ENCODE measurements around the gene ZFHX3.

ZFHX3 gene

DNA sequence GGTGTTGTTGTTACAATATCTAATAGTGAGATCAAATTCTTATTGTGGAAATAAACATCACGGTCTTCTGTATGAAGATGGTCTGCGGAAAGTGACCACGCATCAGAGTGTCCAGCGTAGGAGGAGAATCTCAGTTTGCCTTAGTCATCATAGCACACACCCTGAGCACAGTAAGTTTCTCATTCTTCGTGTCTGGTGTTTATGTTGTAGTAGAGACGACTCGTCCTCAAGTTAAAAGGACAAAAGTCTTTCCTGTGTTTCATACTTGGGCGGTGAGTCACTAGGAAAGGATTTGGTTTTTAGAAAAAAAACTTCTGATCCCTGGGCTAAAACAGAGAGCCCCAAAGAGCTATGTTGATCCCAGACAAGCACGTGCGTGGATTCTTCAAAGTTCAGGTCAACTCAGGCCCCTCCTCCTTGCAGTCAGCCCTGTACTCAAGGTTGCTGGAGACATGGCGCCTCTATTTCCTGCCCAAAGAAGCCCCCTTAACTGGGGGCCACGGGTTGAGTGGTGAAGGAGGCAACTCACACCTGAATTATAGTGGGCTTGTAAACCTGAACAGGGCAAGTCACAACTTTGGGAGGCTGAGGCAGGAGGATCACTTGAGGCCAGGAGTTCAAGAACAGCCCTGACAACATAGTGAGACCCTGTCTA is 170.4 kb downstream of the ZFHX3 start:
- Histone ChIP-seq H3K27me3 (no peaks in the 10 kb centered on the region), H4K20me1 (peaks cover 0 to 68% (median 0%) of the 10 kb centered on the region in 11 experiments; a peak in 4 of 22 replicates), H3K36me3 (peaks cover 0 to 62% (median 0%) of the 10 kb centered on the region in 11 experiments; a peak in 5 of 22 replicates), H3K27ac (peak overlapping the region in 10 of 11 experiments; percentile 16 to 75 (median 62); a peak in 19 of 22 replicates), H3K4me3 (0 out of 20 replicates have a peak overlapping the region, but pooled peaks of 1 of the 10 experiments have one; percentile 3), H3K4me2 (peak overlapping the region; percentile 72 to 92 (median 82)), H3K9me3 (replicated peaks in 1 of 11) (peaks cover 0 to 18% (median 0%) of the 10 kb centered on the region in 11 experiments; a peak in 6 of 22 replicates), H3K9ac (peak overlapping the region in 8 of 11 experiments; percentile 2 to 55 (median 24); a peak in 9 of 22 replicates), H3K4me1 (peaks cover 49 to 60% (median 57%) of the 10 kb centered on the region in 10 experiments)
- no peak for TF ChIP-seq Cebpa-rat (IDR thresholded peaks at IDR 0.05)

DNA sequence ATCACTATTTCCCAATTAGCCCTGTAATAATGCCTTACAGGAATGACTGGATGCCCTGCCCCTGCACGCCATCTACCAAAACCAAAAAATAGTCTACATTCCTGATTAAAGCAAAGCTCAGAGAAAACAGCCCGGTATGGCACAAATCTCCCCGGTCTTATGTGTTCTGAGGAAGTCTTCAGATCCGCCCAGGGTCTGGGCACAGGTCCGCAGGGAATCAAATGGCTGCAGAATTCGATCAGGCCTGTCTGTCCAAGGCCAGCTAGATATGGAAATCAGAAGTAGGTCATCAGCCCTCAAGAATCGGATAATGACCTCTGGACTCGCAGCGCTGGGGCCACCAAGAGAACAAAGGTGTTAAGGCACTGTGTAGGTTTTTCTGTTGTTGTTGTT is 171.0 kb downstream of the ZFHX3 start:
- TF ChIP-seq Cebpa-rat (IDR thresholded peaks at IDR 0.05) = no peak
- Histone ChIP-seq H3K27ac (peak overlapping the region in 10 of 11 experiments; percentile 16 to 75 (median 62); a peak in 19 of 22 replicates), H3K36me3 (peaks cover 0 to 60% (median 0%) of the 10 kb centered on the region in 11 experiments; a peak in 5 of 22 replicates), H3K4me2 (peak overlapping the region; percentile 72 to 92 (median 82)), H4K20me1 (peaks cover 0 to 63% (median 0%) of the 10 kb centered on the region in 11 experiments; a peak in 4 of 22 replicates), H3K4me3 (peak overlapping the region in 1 of 10 experiments; percentile 3; a peak in 2 of 20 replicates), H3K9ac (peak overlapping the region in 6 of 11 experiments; percentile 2 to 35 (median 29); a peak in 7 of 22 replicates), H3K4me1 (peaks cover 49 to 59% (median 56%) of the 10 kb centered on the region in 10 experiments), H3K27me3 (no peaks in the 10 kb centered on the region), H3K9me3 (replicated peaks in 1 of 11) (peaks cover 0 to 20% (median 0%) of the 10 kb centered on the region in 11 experiments; a peak in 6 of 22 replicates)

DNA sequence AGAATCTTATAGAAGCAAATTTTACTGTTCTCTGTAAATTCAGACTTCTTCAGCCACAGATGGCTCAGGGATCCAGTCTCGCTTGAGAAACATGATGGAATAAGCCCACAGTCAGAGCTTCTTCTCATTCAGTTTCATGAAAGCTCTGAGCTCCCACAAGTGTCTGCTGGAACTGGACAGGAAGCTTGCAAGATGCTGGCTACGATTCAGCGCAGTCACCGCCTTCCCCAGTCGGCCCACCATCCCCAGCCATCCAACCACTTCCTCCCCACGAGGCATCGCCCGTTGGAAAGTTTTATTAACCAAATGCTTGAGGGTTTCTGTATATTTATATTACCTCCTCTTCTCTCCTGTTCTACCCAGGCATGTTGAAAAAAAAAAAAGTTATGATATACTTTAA is 171.7 kb downstream of the ZFHX3 start:
- H3K4me3 ChIP-seq = 0 out of 20 replicates have a peak overlapping the region, but pooled peaks of 1 of the 10 experiments have one; percentile 4
- H3K4me2 ChIP-seq = peak overlapping the region; percentile 72 to 92 (median 82)
- peaks cover 0 to 55% (median 0%) of the 10 kb centered on the region in 11 experiments; a peak in 3 of 22 replicates for H4K20me1 ChIP-seq
- peak overlapping the region in 10 of 11 experiments; percentile 16 to 75 (median 62); a peak in 18 of 22 replicates for H3K27ac ChIP-seq
- no peaks in the 10 kb centered on the region for H3K27me3 ChIP-seq
- H3K36me3 ChIP-seq = peaks cover 0 to 56% (median 0%) of the 10 kb centered on the region in 11 experiments; a peak in 5 of 22 replicates
- H3K9me3 ChIP-seq (replicated peaks in 1 of 11) = peaks cover 0 to 20% (median 0%) of the 10 kb centered on the region in 11 experiments; a peak in 6 of 22 replicates
- no peak for TF ChIP-seq Cebpa-rat (IDR thresholded peaks at IDR 0.05)
- peak overlapping the region in 7 of 11 experiments; percentile 17 to 40 (median 29); a peak in 9 of 22 replicates for H3K9ac ChIP-seq
- H3K4me1 ChIP-seq = peaks cover 41 to 55% (median 49%) of the 10 kb centered on the region in 10 experiments

DNA sequence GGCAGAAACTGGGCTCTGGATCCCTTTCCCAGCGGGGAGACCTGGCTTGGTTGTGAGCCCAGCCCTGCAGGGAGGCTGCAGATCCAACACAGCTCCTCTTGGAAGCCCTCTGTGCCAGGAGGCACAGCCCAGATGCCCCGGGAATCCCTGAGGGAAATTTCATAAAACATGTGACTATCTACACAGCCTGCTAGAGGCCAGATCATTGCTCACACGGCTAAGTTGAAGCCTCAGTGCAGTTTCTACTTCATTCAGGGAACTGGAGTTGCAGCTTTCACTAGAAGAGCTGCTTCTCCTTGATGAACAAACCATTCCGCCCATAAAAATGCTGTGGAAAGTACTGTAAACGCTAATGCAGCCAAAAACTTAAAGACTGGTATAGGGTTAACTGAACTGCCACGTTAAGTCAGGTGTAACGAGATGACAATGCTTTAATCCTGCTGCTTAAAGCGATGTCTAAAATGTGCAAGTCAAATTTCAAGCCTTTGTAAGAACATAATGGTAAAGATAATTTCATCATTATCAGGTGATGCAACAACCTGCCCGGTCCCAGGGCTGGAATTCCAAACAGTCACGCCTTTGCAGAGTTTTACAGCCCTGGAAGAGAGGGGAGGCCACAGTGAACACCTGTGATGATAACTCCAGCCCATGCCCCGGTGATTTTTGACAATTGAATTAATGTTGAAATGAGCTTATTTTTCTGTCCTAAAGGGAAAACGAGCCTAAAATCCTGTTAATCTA is 172.5 kb downstream of the ZFHX3 start:
- H3K9me3 ChIP-seq (replicated peaks in 1 of 11) = peaks cover 0 to 20% (median 0%) of the 10 kb centered on the region in 11 experiments; a peak in 6 of 22 replicates
- peaks cover 0 to 52% (median 0%) of the 10 kb centered on the region in 11 experiments; a peak in 5 of 22 replicates for H3K36me3 ChIP-seq
- TF ChIP-seq Cebpa-rat (IDR thresholded peaks at IDR 0.05) = no peak
- no peak overlapping the region for H3K4me3 ChIP-seq
- peaks cover 36 to 48% (median 44%) of the 10 kb centered on the region in 10 experiments for H3K4me1 ChIP-seq
- peak overlapping the region; percentile 72 to 92 (median 82) for H3K4me2 ChIP-seq
- H3K9ac ChIP-seq = peak overlapping the region in 5 of 11 experiments; percentile 17 to 35 (median 20); a peak in 5 of 22 replicates
- H3K27me3 ChIP-seq = no peaks in the 10 kb centered on the region
- H3K27ac ChIP-seq = peak overlapping the region in 10 of 11 experiments; percentile 16 to 75 (median 62); a peak in 16 of 22 replicates
- peaks cover 0 to 47% (median 0%) of the 10 kb centered on the region in 11 experiments; a peak in 3 of 22 replicates for H4K20me1 ChIP-seq

DNA sequence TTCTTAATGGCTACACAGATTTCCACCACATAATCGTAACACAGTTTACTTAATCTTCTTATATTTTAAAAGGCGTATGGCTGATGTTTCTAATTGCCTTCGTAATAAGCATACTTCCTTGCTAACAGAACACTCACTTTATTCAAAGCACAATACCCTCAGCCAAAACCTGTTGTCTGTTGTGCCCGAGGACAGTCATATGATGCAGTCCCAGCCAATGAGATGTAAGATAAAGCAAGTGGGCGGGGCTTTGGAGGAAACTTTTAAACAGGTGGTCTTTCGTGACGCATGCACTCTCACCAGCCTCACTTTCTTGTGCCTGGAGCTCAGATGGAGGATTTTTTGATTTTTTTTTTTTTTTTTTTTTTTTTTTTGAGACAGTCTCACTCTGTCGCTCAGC is 174.1 kb downstream of the ZFHX3 start:
- H3K27ac ChIP-seq = no peak overlapping the region
- no peak overlapping the region for H3K4me2 ChIP-seq
- no peak overlapping the region for H3K9ac ChIP-seq
- H3K9me3 ChIP-seq (replicated peaks in 1 of 11) = peaks cover 0 to 8% (median 0%) of the 10 kb centered on the region in 11 experiments; a peak in 5 of 22 replicates
- H4K20me1 ChIP-seq = peaks cover 0 to 47% (median 0%) of the 10 kb centered on the region in 11 experiments; a peak in 3 of 22 replicates
- peaks cover 36 to 46% (median 41%) of the 10 kb centered on the region in 10 experiments for H3K4me1 ChIP-seq
- peaks cover 0 to 43% (median 0%) of the 10 kb centered on the region in 11 experiments; a peak in 4 of 22 replicates for H3K36me3 ChIP-seq
- TF ChIP-seq Cebpa-rat (IDR thresholded peaks at IDR 0.05) = no peak
- H3K27me3 ChIP-seq = no peaks in the 10 kb centered on the region
- no peak overlapping the region for H3K4me3 ChIP-seq

DNA sequence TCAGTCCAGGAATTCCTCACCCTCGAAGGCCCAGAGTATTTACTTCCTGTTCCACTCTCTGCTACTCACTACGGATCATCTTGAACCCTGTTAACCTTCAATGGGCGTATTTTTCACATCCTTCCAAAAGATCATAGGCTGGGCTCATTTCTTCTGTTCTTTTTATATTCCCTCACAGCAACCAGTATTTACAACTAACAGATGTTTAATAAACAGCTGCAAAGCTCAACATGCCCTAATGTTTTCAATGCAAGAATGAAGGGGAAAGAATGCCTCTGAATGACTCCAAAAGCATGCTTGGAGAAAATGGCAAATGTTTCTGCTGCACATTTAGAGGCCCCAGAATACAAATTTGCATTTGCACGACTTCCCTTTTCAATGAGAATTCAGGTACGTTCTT is 174.9 kb downstream of the ZFHX3 start:
- H3K27ac ChIP-seq = no peak overlapping the region
- TF ChIP-seq Cebpa-rat (IDR thresholded peaks at IDR 0.05) = no peak
- peaks cover 0 to 39% (median 0%) of the 10 kb centered on the region in 11 experiments; a peak in 3 of 22 replicates for H4K20me1 ChIP-seq
- H3K4me1 ChIP-seq = peaks cover 34 to 38% (median 37%) of the 10 kb centered on the region in 10 experiments
- no peak overlapping the region for H3K4me2 ChIP-seq
- H3K4me3 ChIP-seq = no peak overlapping the region
- peaks cover 0 to 4% (median 0%) of the 10 kb centered on the region in 11 experiments; a peak in 1 of 22 replicates for H3K9me3 ChIP-seq (replicated peaks in 1 of 11)
- H3K36me3 ChIP-seq = peaks cover 0 to 43% (median 0%) of the 10 kb centered on the region in 11 experiments; a peak in 4 of 22 replicates
- H3K27me3 ChIP-seq = no peaks in the 10 kb centered on the region
- no peak overlapping the region for H3K9ac ChIP-seq

DNA sequence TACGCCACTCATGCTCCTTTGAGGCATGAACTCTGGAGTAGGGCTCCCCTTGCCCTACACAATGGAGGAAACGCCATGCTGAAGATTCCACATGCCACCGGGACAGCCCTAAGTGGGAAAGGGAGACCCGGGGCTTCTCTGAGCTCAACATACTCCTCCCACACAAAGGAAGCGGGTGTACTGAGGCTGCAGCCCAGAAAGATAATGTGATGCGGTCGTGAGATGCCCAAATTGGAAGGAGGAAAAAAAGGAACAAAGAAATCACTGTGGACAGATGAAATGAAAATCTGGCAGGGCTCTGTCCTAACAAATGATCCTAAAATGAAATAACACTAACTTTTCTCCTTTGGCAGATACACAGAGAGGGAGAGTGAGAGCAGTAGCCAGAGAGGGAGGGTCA is 182.1 kb downstream of the ZFHX3 start:
- Histone ChIP-seq H3K9ac (no peak overlapping the region), H3K4me3 (no peak overlapping the region), H3K4me1 (peaks cover 0 to 3% (median 0%) of the 10 kb centered on the region in 10 experiments; a peak in 1 of 20 replicates), H3K4me2 (no peak overlapping the region), H4K20me1 (peaks cover 0 to 86% (median 0%) of the 10 kb centered on the region in 11 experiments; a peak in 4 of 22 replicates), H3K9me3 (replicated peaks in 1 of 11) (0 out of 22 replicates have a peak, but pooled peaks cover 0 to 7% (median 0%) of the 10 kb centered on the region in 11 experiments), H3K36me3 (peaks cover 0 to 72% (median 0%) of the 10 kb centered on the region in 11 experiments; a peak in 4 of 22 replicates), H3K27me3 (no peaks in the 10 kb centered on the region), H3K27ac (no peak overlapping the region)
- no peak for TF ChIP-seq Cebpa-rat (IDR thresholded peaks at IDR 0.05)

DNA sequence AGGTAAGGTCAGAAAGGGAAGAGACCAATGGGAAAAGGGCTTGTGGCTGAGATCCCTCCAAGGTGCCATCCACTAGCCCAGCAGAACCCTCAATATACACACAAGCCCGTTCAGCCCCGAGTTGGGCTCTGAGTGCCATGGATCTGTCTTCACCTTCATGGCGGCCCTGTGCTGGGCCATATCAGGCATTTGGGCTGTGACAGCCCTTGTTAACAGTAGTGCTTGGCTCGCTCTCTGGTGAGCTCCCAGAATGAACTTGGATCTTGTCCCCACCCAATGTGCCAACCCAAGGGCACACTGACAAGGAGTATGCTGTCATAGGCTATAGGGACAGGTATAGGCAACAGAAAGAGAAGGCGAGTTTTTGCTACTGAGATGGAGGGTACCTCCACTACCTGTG is 182.7 kb downstream of the ZFHX3 start:
- H3K9me3 ChIP-seq (replicated peaks in 1 of 11) = 0 out of 22 replicates have a peak, but pooled peaks cover 0 to 7% (median 0%) of the 10 kb centered on the region in 11 experiments
- H4K20me1 ChIP-seq = peaks cover 0 to 90% (median 0%) of the 10 kb centered on the region in 11 experiments; a peak in 4 of 22 replicates
- H3K27ac ChIP-seq = no peak overlapping the region
- H3K27me3 ChIP-seq = no peaks in the 10 kb centered on the region
- peaks cover 0 to 8% (median 3%) of the 10 kb centered on the region in 10 experiments; a peak in 5 of 20 replicates for H3K4me1 ChIP-seq
- H3K36me3 ChIP-seq = peaks cover 0 to 72% (median 0%) of the 10 kb centered on the region in 11 experiments; a peak in 4 of 22 replicates
- no peak for TF ChIP-seq Cebpa-rat (IDR thresholded peaks at IDR 0.05)
- H3K4me3 ChIP-seq = no peak overlapping the region
- no peak overlapping the region for H3K4me2 ChIP-seq
- H3K9ac ChIP-seq = no peak overlapping the region

All from BLaER1 treated with 17β-estradiol and CSF1 and Interleukin-3, amounts not matched to agents 10 nM and 100 nM (cell line).